Measurements from ENCODE around the gene OLFM4.

OLFM4 gene

DNA sequence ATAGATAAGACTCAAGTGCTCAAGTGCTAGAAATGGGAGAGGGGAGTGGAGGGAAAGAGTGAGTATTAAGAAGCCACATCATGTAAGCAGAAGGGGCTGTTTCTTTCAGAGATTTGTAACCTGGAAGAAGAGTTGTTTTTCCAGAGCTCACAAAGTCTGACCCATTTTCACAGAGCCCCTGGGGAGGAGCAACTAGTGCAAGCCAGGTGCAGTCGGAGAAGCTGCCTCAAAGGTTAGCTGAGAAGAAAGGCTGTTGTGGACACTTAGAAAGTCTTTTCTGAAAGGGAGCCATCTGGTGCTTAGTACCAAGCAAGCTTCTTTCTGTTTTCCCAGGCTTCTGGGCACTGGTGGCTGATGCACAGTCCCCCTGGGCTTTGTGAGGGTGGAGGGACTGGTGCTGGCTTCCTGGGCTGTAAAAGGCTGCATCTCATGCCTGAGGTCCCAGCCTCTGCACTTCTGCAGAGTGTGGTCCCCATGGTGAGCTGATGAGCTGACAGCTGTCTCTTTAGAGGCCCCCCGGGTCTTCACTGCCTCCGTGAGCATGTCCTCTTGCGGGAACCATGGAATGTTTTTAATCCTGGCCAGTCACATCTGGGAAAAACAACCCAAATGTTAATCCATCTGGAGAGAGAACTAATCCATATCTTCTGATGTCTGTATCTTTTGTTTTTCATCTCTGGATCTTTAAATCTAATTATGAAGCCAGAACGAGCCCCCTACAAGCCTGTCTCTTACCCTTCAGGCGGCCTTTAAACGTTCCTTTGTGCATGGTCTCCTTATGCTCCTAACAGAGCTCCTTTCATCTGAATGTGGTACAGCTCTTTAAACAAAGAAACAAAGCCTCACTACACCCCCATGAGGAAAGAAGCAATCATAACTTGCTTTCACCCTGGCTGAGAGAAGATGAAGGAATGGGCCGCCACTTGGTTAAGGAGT is 40.2 kb downstream of the OLFM4 start:
- no peak for DNase-seq (ENCODE audit: low read depth in 2 of 2)

DNA sequence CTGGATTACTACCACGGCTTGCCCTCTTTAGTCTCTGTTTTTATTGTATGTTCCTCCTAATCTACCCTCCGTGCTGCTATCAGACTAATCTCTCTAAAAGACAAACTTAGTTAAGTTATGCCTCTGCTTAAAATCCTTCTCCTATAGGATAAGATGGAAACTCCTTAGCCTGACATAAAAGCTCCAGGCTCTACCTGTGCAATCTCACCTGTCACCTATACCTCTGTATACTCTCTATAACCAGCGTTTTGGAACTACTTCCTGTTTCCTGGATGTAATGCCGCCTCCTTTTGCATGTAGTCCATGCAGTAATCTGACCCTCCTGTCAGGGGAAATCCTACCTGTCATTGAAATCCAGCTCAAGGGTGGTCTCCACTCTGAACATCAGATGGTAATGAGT is 41.2 kb downstream of the OLFM4 start:
- DNase-seq (ENCODE audit: low read depth in 2 of 2): no peak

DNA sequence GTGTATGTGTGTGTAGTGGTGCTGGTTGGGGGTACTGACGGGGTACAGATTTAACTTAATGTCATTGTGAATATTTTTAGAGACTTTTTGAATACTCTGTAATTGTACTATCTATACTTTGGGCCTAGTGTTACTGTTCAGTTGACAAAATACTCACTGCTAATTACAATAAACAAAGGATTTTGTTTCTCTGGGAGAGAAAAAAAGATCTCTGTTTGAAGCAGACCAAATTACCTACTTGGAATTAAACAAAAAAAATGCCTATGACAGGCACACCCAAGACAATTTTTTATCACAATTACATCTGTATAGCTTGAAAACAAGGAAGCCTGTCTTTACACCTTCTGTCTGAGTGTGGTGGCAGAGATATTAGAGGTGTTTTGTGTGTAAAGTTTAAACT is 45.1 kb downstream of the OLFM4 start:
- DNase-seq (ENCODE audit: low read depth in 2 of 2): no peak

DNA sequence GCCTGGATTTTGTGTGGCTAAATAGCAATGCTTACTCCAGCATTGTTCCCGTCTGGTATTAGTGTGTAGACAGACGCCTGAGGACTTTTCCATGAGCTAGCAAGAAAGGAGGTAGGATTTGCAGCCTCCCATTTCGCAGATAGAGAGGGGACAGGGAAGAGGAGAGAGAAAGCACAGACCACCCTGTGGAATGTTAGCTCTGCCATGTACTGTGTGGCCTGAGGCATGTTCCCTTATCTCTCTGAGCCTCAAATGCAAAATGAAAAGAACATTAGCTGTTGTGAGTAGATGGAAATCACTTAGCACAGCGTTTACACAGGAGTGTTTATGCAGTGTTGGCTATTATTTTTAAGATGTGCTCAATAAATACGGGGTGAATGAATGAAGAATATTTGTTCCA is 45.5 kb downstream of the OLFM4 start:
- no peak for DNase-seq (ENCODE audit: low read depth in 2 of 2)

DNA sequence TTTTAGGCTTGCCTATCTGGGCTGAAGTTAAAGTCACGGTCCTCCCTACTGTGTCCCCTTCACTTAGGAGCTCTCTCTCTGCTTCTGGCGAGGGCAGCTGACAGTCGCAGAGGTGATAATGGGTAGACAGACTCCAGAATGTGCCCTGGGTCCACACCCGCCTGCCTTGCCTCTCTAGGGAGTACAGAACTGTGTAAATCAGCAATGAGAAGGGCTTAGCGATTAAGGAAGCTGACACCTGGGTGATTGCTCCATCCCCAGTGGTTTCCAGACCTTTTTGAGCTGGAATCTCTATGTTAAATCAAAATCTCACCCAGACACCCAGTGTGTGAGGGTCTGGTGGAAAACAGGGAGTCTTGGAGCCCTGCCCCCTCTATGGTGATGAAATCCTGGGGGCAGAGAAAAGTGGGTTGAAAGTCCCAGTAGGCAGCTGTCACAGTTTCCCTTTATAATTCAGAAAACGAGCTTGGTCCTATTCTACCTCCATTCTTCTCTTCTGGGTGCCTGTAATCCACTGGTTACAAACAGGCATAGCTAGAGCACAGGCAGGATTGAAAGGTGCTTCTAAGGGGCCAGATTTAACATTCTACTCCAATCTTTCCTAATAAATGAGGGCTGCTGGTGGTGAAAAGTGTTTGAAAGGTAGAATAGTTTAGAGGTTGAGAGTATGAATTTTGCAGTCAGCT is 46.9 kb downstream of the OLFM4 start:
- DNase-seq (ENCODE audit: low read depth in 2 of 2): no peak

DNA sequence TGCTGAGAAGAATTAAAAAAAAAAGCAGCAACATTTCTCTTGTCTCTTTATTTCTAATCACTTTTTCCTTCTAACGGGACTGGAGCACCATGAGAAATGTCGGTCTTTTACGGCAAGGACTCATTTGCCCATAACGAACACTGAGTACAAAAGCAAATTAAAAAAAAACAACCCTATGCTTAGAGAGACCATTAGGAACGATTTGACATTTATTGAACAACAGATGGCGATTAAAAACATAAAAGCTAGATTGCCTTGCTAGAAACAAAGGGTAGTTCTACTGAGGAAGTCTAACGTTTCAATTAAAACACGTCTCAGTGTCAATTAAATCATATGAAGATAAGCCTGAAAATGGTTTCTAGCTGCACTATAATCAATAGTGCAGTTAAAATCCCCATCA is 51.1 kb downstream of the OLFM4 start:
- no peak for DNase-seq (ENCODE audit: low read depth in 2 of 2)

DNA sequence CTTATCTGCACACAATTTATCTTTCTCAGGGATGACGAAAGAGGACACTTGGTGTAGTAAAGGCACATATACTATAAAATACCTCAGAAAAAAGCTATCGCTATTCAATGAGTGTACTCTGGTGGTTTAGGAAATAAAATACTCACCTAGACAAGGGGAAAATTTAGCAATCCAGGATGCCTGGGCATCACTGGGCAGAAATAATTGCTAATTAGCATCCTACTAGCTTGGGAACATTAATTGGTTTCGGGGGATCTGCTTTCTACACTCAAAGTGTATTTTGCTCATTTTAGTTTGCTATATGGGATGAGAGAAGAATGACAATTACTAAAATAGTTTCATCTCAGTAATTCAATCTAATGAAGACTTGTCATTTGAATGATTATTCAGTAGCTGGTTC is 60.3 kb downstream of the OLFM4 start:
- no peak for DNase-seq (ENCODE audit: low read depth in 2 of 2)

DNA sequence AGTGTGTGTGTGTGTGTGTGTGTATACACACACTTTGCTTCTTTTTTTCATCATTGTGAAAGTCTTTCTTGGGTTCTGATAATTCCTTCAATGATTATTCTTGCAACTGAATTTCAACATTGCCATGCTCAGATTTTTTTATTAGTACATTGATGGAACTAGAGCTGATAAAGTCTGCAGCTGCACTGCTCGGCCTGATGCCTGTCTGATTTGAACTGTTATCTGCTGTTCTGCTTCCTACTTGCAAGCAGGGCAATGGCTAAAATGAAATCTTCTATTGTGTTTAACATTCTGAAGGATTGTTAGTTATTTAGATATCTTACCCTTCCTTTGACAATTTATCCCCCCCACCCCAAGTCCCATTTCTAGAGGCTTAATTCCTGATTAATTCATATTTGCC is 61.3 kb downstream of the OLFM4 start:
- DNase-seq (ENCODE audit: low read depth in 2 of 2): no peak

DNA sequence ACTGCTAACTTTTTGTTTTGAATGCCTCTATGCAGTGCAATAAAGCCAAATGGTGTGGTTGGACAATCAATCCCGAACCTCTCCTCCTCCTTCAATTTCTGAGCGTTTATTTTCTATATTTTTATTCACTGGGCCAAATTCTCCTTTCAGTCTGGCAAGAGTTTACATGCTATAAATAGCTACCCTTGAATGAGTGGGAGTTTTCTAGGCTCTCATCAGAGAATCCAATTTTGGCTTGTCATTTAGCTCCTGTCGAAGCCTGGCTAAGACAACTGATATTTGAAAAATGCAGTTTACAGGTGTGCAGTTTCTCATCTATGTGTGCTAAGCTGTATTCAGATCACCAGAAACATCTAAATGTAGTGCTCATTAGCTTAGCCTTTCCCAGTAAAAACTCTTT is 61.8 kb downstream of the OLFM4 start:
- no peak for DNase-seq (ENCODE audit: low read depth in 2 of 2)

DNA sequence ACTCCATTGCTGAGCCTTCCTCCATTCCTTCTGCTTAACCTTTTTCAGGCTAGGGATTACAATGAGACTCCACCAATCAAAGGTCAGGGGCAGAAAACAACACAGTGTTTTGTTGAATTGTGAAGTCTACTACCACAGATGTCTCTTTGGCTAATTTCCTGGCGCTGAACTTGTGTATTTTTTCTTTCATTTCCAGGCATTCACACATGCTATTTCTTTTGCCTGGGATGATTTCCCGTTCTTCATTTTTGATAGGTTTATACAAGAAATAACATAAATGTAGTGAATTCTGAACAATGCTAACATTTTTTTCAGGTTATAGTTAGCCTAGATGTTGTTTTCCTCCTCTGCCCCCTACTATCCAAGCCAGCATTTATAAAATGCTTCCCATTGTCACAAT is 64.3 kb downstream of the OLFM4 start:
- no peak for DNase-seq (ENCODE audit: low read depth in 2 of 2)

DNA sequence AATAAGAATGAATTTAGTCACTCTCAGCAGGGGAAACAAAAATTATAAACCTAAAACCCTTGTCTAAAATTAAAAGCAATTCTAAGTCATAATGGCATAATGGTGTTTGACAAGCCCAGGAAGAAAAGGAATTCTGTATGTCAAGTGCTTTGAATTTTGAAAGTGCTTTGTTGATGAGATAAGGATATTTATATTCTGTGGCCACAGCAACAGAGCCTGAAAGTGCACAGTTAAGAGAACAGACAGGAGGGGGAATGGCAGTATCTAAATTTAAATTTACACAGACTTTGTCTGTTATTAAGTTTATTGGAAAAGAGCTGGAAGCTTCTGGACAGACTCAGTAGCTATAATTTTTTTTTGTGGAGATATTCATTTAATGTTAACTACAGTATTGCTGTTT is 69.8 kb downstream of the OLFM4 start:
- no peak for DNase-seq (ENCODE audit: low read depth in 2 of 2)

DNA sequence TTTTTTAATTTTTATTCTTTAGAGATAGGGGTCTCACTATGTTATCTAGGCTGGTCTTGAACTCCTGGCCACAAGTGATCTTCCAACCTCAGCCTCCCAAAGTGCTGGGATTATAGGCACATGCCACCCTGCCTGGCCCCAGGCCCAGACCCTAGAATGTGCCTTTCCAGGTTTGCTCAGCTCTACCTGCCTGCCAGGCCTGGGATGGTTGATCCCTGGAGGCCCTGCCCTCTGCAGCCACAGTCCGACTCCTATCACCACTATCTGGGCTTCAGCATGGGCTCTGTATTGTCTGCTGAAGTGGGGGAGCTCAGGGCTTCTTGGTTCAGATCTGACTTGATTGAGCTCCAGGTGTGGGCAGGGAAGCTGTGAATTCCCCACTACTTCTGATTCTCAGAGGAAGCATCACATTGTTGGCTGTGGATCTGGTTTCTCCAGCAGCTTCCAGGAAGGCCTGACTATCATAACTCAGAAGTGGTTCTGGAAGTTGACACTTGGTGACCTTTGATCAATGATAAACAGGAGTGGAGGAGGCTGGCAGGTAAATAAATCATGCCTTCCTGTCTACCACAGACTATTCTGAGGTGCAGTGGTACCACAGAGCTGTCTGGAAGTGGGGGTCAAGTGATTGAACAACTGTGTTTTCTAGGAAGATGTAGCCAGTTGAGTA is 71.9 kb downstream of the OLFM4 start:
- DNase-seq (ENCODE audit: low read depth in 2 of 2): no peak
